Measurements from ENCODE around the gene DGKQ. TPM values are rescaled to one million over a fixed set of nuclear protein-coding genes. Genes with fewer than 3 reads are reported as not detected.

The DGKQ gene
- total and polyA plus RNA-seq, 2 donors (not counting 3 experiments of a cell fraction or from before 2014, with no cell fraction given), result 15.8 to 20.2 TPM

GRCh38 chr4:989722-990471, 16.5 kb upstream of the DGKQ start:
- H3K9me1 ChIP-seq (replicated peaks; ENCODE audit: control insufficient read depth, extremely low read depth, insufficient read depth, low read length), result no peaks in the 10 kb centered on the region
- H3K9ac ChIP-seq (replicated peaks; ENCODE audit: extremely low read depth, insufficient read depth, low read length), result no peak overlapping the region
- peaks cover 16% of the 10 kb centered on the region for H3K4me1 ChIP-seq (ENCODE audit: control insufficient read depth, extremely low read depth, insufficient read depth, low read length)
- no peak overlapping the region for H3K4me3 ChIP-seq (replicated peaks in 1 of 3; ENCODE audit: insufficient read depth in 1 of 3, low read depth in 1 of 3, low read length in 3 of 3)
- H4K20me1 ChIP-seq (replicated peaks; ENCODE audit: control insufficient read depth, extremely low read depth, insufficient read depth, low read length), result no peaks in the 10 kb centered on the region
- no peaks in the 10 kb centered on the region for H3K27me3 ChIP-seq (ENCODE audit: control insufficient read depth in 2 of 2, insufficient read depth in 2 of 2, low read length in 2 of 2)
- no TSS peak for BruUV-seq (replicated peaks)
- no peak overlapping the region for H2AFZ ChIP-seq (ENCODE audit: low read depth, low read length)
- H3K4me2 ChIP-seq (ENCODE audit: insufficient read depth, low read length), result no peak overlapping the region
- H3K79me2 ChIP-seq (ENCODE audit: control insufficient read depth, insufficient read depth, low read length), result no peaks in the 10 kb centered on the region
- no peak for DNase-seq (ENCODE audit: low read depth, low spot score)
- TF ChIP-seq JUN (IDR thresholded peaks at IDR 0.05; ENCODE audit: borderline replicate concordance, insufficient read depth, insufficient read length, low read depth), result no peak
- ChIA-PET CTCF (no interaction called here), POLR2A (no interaction called here)
- H3K27ac ChIP-seq (ENCODE audit: insufficient read depth, low read depth, low read length), result no peak overlapping the region
- dilution Hi-C loops (cut with MboI; ENCODE audit: extremely low pct_ligation_motif_present, low sequenced_read_pairs) (no loop called here), intact Hi-C loops (cut with micrococcal nuclease) (loop anchor here (5.0 kb wide), 1 partner anchor 248 kb away; no protein-coding TSS in a partner anchor)
- FAIRE-seq, result no peak
- no peaks in the 10 kb centered on the region for H3K9me3 ChIP-seq (replicated peaks; ENCODE audit: control insufficient read depth, insufficient read depth, low read length)
- peaks cover 0 to 2% of the 10 kb centered on the region in 2 experiments for H3K36me3 ChIP-seq (ENCODE audit: control insufficient read depth in 2 of 2, extremely low read depth in 1 of 2, insufficient read depth in 2 of 2, low read length in 2 of 2)

DNA sequence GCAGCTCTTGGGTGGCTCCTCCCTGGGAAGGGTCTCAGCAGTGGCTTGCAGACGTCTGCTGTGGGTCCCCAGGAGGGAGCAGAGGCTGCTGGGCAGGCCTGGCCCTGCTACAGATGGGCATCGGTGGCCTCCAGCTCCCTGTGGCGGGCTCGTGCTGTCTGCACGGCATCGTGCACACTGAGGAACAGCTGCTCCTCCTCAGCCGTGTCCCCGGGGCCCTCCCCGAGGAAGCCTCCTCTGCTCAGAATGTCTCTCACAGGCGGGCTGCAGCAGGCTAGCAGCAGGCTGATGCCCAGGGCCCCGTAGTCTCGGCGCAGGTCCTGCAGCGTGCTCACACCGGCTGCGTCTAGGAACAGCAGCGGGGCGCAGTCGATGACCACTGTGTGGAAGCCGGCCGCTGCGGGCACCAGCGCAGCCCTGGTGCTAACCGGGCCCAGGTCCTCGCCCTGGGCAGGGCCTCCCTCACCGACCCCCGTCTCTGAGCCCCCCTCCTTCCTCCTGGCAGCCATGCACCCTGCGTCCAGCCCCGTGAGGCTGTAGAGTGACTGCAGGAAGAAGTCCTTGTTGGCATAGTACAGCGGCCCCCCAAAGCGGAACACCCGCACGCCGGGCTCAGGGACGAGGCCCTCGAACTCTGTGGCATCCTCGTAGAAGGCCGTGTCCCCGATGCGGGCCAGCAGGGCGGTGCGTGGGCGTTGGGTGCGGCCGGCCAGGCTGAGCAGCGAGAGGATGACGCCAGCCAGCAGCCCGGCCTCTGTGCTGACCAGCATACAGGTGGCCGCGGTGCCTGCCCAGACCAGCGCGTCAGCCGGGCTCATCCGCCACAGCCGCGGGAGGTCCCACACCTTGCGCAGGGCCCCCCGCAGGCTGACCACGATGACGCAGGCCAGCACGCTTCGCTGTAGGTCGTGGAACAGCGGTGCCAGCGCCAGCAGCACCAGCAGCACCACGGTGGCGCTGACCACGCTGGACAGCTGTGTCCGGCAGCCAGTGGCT, 15.7 kb upstream of the DGKQ start:
- Histone ChIP-seq H2AFZ (ENCODE audit: low read depth, low read length) (no peak overlapping the region), H3K36me3 (ENCODE audit: control insufficient read depth in 2 of 2, extremely low read depth in 1 of 2, insufficient read depth in 2 of 2, low read length in 2 of 2) (peaks cover 0 to 2% of the 10 kb centered on the region in 2 experiments), H3K27me3 (ENCODE audit: control insufficient read depth in 2 of 2, insufficient read depth in 2 of 2, low read length in 2 of 2) (no peaks in the 10 kb centered on the region), H3K4me2 (ENCODE audit: insufficient read depth, low read length) (no peak overlapping the region), H4K20me1 (replicated peaks; ENCODE audit: control insufficient read depth, extremely low read depth, insufficient read depth, low read length) (no peaks in the 10 kb centered on the region), H3K79me2 (ENCODE audit: control insufficient read depth, insufficient read depth, low read length) (no peaks in the 10 kb centered on the region), H3K4me1 (ENCODE audit: control insufficient read depth, extremely low read depth, insufficient read depth, low read length) (peaks cover 18% of the 10 kb centered on the region), H3K4me3 (replicated peaks in 1 of 3; ENCODE audit: insufficient read depth in 1 of 3, low read depth in 1 of 3, low read length in 3 of 3) (no peak overlapping the region), H3K9me3 (replicated peaks; ENCODE audit: control insufficient read depth, insufficient read depth, low read length) (no peaks in the 10 kb centered on the region), H3K9me1 (replicated peaks; ENCODE audit: control insufficient read depth, extremely low read depth, insufficient read depth, low read length) (no peaks in the 10 kb centered on the region), H3K27ac (ENCODE audit: insufficient read depth, low read depth, low read length) (no peak overlapping the region), H3K9ac (replicated peaks; ENCODE audit: extremely low read depth, insufficient read depth, low read length) (no peak overlapping the region)
- DNase-seq (ENCODE audit: low read depth, low spot score) (no peak), FAIRE-seq (no peak)
- TF ChIP-seq JUN (IDR thresholded peaks at IDR 0.05; ENCODE audit: borderline replicate concordance, insufficient read depth, insufficient read length, low read depth) (no peak), CTCF (IDR thresholded peaks at IDR 0.05; ENCODE audit: extremely low read depth in 1 of 2, insufficient read depth in 1 of 2, low read depth in 1 of 2, low read length in 2 of 2) (no peak), GATA2 (IDR thresholded peaks at IDR 0.05; ENCODE audit: insufficient read depth, insufficient read length, low read depth, low read length) (no peak), EZH2 (IDR thresholded peaks at IDR 0.05; ENCODE audit: borderline replicate concordance, low read depth, low read length, severe bottlenecking) (no peak), FOS (IDR thresholded peaks at IDR 0.05; ENCODE audit: borderline replicate concordance, insufficient read depth, low read length) (no peak), POLR2AphosphoS5 (IDR thresholded peaks at IDR 0.05; ENCODE audit: insufficient read depth, low read depth, low read length) (no peak)
- intact Hi-C loops (cut with micrococcal nuclease) (loop anchor here (5.0 kb wide), 1 partner anchor 247 kb away; no protein-coding TSS in a partner anchor), dilution Hi-C loops (cut with MboI; ENCODE audit: extremely low pct_ligation_motif_present, low sequenced_read_pairs) (no loop called here)
- POLR2A ChIA-PET, result no interaction called here
- BruUV-seq (replicated peaks), result no TSS peak
- CTCF ChIA-PET, result no interaction called here

All from endothelial cell of umbilical vein (primary cell).